ENCODE data around the gene OR2T5.
"Not testable (repeated sequence)": the region's sequence is repeated elsewhere in the genome, so short reads cannot be mapped to it uniquely, and the experiment has no call there.

Gene OR2T5

DNA sequence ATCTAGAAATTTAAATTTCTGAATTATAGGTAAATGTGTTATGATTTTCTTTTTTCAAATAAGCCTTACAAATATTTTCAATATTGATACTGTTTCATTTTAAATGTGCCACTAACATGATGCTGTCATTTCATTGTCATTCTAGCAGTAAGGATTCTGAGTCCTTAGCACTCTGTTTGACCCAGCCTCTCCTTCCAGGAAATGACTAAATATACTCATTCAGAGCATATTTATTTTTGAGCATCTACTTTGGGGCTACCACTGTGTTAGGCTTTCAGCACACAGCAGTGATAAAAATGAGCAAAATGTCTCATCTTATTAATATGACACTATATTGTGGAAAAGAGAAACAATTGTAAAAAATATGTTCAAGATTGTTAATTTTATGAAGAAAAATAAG, 21.8 kb downstream of the OR2T5 start:
- not testable (repeated sequence) for DNase-seq

- no peak for DNase-seq
Observed at GRCh38 chr1:248521856-248522255, 33.5 kb downstream of the OR2T5 start.

GRCh38 chr1:248537449-248537848, 49.1 kb downstream of the OR2T5 start:
- DNase-seq: not testable (repeated sequence)
